Placental epithelial cell (primary cell): ENCODE results near the gene ADD1. TPM values are rescaled to one million over a fixed set of nuclear protein-coding genes. Genes with fewer than 3 reads are reported as not detected.

Experiments used
- total RNA-seq: library from RNA; depleted of rRNA; stranded (reverse); fragments of >200 nt; gene quantifications from 2 replicates; pipeline ENCODE4 v1.2.3, GENCODE V29; 2012

ADD1 gene, protein sequence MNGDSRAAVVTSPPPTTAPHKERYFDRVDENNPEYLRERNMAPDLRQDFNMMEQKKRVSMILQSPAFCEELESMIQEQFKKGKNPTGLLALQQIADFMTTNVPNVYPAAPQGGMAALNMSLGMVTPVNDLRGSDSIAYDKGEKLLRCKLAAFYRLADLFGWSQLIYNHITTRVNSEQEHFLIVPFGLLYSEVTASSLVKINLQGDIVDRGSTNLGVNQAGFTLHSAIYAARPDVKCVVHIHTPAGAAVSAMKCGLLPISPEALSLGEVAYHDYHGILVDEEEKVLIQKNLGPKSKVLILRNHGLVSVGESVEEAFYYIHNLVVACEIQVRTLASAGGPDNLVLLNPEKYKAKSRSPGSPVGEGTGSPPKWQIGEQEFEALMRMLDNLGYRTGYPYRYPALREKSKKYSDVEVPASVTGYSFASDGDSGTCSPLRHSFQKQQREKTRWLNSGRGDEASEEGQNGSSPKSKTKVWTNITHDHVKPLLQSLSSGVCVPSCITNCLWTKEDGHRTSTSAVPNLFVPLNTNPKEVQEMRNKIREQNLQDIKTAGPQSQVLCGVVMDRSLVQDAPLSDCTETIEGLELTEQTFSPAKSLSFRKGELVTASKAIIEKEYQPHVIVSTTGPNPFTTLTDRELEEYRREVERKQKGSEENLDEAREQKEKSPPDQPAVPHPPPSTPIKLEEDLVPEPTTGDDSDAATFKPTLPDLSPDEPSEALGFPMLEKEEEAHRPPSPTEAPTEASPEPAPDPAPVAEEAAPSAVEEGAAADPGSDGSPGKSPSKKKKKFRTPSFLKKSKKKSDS
- total RNA-seq: 165 and 194 TPM in 2 replicates

DNA sequence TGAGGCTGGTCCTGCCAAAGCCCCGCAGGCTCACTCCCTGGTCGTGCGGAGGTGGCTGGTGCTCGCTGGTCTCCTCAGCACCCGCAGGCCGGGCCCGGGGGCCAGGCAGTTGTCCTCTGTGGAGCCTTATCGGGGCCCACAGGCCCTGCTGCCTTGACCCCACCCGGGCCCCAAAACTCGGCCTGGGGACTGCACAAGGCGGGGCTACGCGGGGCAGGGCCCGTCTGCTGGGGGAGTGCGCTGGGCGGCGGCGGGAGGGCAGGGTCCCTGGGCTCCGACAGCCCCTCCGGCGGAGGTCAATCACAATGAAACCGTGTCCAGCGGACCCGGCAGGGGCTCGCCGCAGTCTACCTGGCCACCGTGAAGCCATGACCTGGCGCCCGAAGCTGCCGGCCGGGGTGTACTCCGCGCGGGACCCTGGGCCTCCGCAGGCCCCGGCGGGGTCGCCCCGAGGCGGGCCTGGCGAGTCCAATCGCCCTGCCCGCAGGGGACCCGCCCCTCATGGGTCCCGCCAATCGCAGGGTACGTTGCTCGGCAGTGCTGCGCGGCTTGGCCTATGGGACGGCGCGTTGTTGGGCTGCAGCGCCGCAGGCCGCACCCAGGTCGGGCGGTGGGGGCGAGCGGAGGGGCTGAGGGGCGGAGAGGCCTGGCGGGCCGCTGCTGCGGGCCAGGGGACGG lies at the start of gene ADD1:
TSS of gene ADD1 (plus strand) at position 582 of the 678 bp plus-strand sequence. CDS start 32,072 bp downstream, outside the sequence.

DNA sequence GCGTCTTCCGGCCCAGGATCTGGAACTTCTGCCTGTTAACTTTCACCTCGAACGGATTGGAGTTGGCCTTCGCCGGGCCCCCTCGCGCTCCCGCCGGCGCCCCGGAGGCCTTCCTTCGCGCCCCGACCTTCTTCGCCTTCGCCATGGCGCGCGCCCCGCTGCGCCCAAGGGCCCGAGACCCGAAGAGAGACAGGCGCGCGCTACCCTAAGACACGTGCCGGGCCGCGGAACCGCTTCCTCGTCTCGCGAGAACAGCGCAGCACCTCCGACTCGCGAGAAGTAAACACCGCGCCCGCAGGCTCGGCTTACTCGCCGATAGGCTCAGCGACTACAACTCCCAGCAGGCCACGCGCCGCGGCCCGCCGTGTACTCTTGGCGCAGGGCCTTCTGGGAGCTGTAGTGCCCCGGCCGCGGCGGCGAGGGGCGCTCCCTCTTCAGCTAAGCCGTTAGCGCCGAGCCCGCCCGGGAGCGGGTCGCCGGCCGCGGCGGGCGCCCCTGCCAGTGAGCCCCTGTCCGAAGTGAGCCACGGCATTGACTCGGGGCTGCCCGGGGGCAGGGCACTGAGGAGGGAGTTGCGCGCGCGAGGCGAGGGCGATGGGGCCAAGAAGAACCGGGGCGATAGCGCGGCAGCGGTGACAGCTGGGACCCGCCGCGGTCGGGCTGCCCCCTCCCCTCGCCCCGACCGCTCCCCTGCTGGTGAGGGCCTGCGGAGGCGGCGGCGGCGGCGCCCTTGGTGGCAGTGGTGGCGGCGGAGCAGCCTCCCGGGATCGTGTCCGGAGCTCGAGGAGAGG lies 119.7 kb downstream of the ADD1 start, which contains the start of the genes GRK4 and NOP14:
TSS of gene GRK4 (plus strand) at position 397 of the 791 bp plus-strand sequence. CDS start 500 bp downstream, outside the sequence.
TSS of gene NOP14 (minus strand) at position 232 of the 791 bp plus-strand sequence. CDS start at position 145, 87 bp downstream.

Other genes with a start within 250 kb of the ADD1 start
- 42.0 and 45.9 TPM in 2 replicates for gene TNIP2, start 87.5 kb upstream of the ADD1 start, total RNA-seq
- gene SH3BP2, start 50.8 kb upstream of the ADD1 start, total RNA-seq: 17.3 and 26.6 TPM in 2 replicates
- 14.1 and 18.2 TPM in 2 replicates for gene NOP14, start 119.6 kb downstream of the ADD1 start, total RNA-seq
- 5.5 and 7.8 TPM in 2 replicates for gene GRK4, start 119.7 kb downstream of the ADD1 start, total RNA-seq
- not detected in 2 replicates for gene HTT-AS, start 230.7 kb downstream of the ADD1 start, total RNA-seq
- gene HTT, start 230.8 kb downstream of the ADD1 start, total RNA-seq: 58.1 and 60.4 TPM in 2 replicates